ENCODE measurements around the gene MEX3D.

DNA sequence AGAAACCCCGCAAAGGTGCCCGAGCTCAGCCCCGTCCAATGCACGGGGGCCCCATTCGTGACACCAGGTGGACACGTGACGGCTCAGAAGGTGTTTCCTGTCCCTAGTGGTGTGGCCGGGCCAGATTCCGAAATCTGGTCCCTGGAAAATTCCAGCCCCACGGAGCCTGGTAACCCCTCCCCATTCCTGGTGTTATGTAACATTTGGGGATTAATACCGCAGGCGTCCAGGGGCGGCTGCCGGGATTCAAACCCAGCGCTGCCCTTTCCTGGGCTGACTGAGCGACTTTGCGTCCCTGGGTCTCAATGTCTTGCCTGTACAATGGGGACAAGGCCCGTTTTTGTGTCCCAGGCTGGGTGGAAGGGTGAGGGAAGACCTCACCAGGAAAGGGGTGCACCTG is 45.3 kb downstream of the MEX3D start:
- TF ChIP-seq, protein P1, sequence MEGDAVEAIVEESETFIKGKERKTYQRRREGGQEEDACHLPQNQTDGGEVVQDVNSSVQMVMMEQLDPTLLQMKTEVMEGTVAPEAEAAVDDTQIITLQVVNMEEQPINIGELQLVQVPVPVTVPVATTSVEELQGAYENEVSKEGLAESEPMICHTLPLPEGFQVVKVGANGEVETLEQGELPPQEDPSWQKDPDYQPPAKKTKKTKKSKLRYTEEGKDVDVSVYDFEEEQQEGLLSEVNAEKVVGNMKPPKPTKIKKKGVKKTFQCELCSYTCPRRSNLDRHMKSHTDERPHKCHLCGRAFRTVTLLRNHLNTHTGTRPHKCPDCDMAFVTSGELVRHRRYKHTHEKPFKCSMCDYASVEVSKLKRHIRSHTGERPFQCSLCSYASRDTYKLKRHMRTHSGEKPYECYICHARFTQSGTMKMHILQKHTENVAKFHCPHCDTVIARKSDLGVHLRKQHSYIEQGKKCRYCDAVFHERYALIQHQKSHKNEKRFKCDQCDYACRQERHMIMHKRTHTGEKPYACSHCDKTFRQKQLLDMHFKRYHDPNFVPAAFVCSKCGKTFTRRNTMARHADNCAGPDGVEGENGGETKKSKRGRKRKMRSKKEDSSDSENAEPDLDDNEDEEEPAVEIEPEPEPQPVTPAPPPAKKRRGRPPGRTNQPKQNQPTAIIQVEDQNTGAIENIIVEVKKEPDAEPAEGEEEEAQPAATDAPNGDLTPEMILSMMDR (IDR thresholded peaks at IDR 0.05; ENCODE audit: low read depth, low read length, missing input control), result no peak
- TF ChIP-seq, protein P2, sequence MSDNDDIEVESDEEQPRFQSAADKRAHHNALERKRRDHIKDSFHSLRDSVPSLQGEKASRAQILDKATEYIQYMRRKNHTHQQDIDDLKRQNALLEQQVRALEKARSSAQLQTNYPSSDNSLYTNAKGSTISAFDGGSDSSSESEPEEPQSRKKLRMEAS (IDR thresholded peaks at IDR 0.05), result no peak
- TF ChIP-seq SP1 (IDR thresholded peaks at IDR 0.05) (no peak), TAF1 (conservative IDR thresholded peaks at IDR 0.05) (no peak)
